HG02588 (cell line): ENCODE results near the gene ZBTB21.
"Not testable (repeated sequence)": the region's sequence is repeated elsewhere in the genome, so short reads cannot be mapped to it uniquely, and the experiment has no call there.

Experiments used
- ATAC-seq: cut with Tn5 transposase; IDR thresholded peaks from one replicate; pipeline ENCODE4 v1.9.1; 2021; ENCODE audit warnings: mild to moderate bottlenecking, moderate library complexity; ENCODE audit not compliant: unreplicated experiment

ZBTB21 gene

DNA sequence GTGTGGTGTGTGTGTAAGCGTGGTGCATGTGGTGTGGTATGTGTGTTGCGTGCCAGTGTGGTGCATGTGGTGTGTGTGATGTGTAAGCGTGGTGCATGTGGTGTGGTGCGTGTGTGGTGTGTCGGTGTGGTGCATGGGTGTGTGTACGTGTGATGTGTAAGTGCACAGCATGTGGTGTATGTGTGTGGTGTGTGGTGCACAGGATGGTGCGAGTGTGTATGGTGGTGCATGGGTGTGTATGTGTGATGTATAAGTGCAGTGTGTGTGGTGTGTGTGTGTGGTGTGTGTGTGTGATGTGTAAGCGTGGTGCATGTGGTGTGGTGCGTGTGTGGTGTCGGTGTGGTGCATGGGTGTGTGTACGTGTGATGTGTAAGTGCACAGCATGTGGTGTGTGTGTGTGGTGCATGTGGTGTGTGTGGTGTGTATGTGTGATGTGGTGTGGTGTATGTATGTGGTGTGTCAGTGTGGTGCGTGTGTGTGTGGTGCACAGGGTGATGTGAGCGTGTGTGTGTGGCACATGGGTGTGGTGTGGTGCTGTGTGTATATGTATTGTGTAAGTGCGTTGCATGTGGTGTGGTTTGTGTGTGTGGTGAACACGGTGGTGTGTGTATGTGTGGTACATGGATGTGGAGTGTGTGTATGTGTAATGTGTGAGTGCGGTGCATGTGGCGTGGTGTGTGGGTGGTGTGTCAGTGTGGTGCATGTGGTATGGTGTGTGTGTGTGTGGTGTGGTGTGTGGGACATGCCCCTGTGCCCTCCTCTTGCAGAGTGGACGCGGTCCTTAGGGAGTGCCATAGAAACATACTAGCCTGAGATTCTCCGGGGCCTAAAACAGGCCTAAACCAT, 55.3 kb downstream of the ZBTB21 start:
- ATAC-seq = no peak

DNA sequence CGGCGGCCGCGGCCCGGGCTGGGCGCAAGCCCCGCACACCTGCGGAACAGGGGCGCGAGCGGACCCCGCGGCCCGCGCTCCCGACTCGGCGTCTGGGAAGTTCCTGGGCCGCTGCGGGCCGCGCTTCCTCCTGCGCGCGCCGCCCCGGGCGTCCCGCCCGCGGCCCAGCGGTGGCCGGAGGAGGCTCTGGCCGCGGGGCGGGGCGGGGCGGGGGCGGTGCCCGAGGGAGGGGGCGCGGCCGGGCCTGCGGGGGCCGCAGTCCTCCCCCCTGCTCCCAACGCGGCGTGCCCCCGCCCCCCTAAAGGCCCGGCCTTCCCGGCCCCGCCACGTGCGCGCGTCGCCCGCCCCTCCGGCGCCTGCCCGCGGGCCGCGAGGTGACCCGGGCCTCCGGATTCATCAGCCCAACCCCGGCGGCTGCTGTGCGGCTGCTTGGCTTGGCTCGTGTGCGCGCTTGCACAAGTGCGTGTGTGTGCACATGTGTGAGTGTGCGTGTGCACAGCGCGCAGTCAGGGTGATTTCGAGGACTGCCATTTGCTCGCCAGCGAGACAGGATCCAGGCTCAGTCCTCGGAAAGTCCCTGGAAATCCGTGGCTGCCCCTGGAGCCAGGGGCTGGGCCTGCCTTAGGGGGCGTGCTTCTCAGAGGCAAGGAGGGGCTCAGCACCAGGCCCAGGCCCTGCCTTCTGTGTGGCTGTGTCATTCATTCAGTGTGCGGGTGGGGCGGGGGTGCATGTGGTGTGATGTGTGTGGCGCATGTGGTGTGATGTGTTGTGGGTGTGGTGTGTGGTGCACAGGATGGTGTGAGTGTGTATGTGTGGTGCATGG, 56.1 kb downstream of the ZBTB21 start, which contains the start of gene C2CD2:
Gene C2CD2 (minus strand): TSS at position 188 of the 823 bp plus-strand sequence. CDS start 370 bp downstream, outside the sequence.
- peak; percentile 55 for ATAC-seq

DNA sequence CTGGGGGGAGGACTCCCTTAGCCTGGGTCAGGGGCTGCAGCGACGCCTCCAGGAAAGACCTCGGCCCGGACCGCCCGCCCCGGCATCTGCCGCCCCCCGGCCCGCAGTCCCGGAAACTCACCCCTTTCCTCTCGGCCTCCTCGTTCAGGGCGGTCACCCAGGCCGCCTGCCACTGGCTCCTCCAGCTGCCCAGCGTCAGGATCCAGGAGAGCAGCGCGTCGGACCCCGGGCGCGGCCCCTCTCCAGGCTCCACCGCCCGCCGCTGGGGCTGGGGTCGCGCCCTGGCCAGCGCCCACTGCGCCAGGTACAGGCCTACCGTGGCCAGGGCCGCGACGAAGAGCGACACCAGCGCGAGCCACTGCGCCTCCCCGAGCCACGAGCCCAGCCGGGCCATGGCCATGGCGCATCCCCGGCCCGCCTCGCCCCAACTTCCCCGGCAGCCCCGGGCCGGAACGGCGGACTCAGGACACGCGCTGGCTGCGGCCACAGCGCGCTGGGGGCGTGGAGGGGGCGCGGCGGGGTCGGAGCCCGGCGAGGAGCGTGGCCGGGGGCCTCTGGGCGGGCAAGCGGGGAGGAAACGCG, 56.8 kb downstream of the ZBTB21 start:
- ATAC-seq = peak; percentile 15

DNA sequence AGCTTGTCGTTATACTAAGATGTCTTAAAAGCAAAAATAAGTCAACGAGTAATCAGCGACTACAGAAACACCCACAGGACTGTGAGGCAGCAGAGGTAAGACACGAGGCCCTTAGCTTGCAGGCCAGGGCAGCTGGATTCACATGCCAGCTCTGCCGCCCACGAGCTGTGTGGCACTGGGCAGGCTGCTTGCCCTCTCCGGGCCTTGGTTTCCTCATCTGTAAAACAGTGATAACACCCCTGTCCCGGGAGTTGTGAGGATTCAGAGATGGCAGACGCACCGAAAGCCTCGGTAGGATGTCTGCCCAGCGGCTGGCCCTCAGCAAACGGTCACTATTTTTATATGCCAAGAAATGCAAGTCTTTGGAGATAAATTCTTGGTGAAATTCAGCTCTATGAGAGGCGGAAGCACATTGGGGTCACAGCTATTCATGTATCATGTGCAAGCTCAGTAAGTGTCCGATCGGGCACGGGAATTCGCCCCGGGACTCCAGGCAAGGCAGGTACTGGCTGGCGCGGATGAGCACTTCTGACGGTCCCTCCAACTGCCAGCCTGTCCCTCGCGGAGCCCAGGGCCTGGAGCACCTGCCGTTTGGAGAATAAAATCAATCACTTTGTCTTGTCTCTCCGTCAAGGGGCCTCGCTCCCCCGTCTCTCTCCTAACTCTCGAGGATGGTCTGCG, 57.5 kb downstream of the ZBTB21 start:
- no peak for ATAC-seq

DNA sequence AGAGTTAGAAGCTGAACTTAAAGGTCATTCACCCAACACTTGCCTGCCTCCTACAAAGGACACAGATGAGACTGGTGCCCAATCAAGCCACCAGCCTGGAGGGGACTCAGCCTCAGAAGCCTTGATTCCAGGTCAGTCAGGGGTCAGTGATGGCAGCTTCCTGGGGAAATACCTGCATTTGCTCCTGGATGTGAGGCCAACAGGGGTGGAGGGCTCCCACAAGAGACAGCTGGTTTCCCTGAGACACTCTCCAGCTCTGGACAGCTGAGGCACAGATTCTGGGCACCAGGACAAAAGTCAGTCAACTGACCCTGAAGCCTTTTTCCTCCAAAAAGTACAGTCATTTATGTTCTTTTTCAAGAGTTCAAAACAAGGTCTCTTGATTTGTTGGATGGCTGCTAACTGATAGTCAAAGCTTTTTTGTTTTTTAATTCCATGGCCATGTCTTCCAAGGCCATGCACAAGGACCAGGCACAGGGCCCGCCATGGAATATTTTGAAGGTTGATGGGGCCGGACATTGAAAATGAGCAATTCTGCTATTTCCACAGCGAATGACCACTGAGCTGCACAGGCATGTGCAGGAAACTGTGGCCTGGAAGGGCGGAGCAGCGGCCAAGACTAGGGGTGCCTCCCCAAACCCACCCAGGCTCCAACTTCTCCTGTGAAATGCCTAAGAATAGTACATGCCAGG, 58.1 kb downstream of the ZBTB21 start:
- no peak for ATAC-seq

DNA sequence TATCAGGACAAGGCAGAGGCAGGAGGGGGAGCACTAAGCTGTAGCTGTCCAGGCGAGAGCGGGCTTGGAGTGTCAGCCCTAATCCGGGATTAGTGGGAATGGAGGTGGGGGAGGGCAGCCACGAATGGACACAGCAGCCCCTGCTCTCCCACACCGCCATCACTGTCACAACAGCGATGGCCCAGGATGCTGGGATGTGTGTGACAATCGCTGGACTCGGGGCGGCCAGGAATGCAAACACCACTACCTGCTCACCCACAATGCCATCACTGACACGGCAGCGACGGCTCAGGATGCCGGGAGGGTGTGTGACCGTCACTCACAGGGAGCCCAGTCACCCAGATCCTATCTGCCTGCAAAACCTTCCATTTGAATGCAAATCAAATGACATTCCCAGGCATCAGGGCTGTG, 59.2 kb downstream of the ZBTB21 start:
- no peak for ATAC-seq

DNA sequence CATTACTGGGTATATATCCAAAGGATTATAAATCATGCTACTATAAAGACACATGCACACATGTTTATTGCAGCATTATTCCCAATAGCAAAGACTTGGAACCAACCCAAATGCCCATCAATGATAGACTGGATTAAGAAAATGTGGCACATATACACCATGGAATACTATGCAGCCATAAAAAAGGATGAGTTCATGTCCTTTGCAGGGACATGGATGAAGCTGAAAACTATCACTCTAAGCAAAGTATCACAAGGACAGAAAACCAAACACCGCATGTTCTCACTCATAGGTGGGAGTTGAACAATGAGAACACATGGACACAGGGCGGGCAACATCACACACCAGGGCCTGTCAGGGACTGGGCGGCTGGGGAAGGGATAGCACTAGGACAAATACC, 60.5 kb downstream of the ZBTB21 start:
- not testable (repeated sequence) for ATAC-seq

DNA sequence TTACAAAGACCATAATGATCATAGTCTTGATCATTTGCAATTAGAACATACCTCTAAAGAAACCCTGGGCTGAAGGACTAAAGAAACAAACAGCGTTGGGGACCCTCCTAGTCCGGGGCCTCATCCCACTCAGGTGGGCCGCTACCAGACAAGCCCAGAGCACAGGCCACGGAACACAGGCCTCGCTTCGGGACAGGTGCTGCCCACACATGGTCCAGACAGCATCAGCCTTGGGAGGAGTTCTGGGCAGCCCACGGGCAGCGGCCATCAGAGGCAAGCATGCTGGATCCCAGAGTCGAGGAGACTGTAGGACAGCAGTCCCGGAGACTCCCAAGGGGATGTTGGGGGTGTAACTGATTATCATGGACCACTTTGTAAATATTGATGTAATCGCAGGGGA, 61.3 kb downstream of the ZBTB21 start:
- no peak for ATAC-seq

DNA sequence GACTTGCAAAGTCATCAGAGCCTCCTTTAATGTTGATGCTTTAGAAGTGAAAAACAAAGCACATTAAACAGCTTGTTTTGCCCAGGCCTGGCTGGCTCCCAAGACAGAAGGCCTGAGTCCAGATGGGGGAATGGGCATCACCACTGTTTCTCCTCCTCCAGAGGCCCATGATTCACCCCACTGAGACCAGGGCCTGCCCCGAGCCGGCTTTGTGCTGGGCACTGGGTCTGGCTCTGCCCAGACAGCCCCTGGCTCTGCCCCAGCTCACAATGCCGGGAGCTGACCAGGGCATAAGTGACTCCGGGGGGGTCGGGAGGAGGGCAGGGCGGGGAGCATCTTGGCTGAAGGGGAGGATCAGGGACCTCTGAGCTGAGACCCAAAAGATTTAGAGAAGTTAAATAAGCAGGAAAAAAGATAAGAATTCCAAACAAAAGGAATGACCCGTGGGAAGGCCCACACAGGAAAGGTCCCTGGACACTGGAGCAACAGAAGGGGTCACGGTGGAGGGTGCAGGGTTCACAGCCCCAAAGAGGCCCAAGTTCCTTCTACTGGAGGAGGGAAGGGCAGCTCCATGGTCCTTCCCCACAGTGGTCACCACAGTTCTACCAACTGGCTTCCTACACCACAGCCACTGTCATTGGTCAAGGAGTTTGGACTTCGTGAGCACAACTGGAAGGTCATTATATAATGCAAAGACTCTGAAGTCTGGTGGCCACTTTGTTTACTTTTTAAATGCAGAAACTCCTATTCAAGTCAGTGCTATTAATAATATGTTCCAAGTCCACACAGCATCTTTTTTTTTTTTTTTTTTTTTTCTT, 61.9 kb downstream of the ZBTB21 start:
- ATAC-seq = no peak

DNA sequence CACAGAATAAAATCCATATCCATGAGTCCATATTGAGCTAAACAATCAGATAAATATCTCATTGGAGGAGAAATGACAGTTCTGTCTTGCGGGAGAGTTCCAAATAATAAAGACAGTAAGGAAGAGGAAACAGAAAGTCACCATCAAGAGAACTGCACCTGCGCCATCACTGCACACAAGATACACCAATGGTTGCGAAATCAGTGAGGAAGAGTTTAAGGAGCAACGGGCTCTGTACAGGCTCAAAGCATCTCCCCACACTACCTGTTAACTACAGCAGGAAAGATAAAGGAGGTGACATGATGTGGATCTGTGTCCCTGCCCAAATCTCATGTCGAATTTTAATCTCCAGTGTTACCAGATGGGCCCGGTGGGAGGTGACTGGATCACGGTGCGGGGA, 64.2 kb downstream of the ZBTB21 start:
- no peak for ATAC-seq

DNA sequence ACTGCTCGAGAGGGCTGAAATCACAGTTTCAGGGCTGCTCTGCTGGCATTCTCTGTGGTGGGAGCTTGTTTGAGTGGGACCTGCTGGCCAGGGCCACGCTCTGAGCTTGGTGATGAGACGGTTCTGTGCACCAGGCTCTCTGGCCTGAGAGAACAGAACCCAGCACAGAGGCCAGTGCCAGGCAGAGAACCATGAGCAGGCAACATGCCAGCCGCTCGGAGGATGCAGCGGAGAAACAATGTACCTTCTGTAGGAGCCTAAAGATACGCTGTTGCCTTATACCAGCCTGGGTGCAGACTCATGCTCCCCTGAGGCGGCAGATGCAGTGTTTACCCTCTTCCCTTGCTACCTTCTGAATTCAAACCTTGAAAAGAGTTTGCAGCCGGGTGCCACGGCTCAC, 66.3 kb downstream of the ZBTB21 start:
- ATAC-seq = no peak

DNA sequence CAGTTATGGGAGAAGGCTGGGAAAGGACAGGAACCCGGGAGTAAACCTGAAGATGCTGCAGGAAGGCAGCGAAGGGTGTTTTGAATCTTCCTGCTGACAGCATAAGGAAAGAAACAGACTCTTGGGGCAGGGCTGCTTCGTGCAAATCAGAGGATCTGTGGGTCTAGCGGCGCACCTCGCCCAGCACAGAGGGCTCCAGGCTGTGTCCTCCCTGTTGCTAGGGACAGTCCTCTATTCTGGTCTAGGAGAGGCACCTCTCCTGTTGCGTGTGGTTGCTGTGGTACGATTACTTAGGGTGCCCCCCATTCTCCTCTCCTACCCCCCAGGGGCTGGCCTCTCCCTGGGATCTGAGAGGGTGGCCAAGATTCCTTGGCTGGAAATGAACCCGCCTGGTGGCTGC, 67.7 kb downstream of the ZBTB21 start:
- ATAC-seq = no peak

DNA sequence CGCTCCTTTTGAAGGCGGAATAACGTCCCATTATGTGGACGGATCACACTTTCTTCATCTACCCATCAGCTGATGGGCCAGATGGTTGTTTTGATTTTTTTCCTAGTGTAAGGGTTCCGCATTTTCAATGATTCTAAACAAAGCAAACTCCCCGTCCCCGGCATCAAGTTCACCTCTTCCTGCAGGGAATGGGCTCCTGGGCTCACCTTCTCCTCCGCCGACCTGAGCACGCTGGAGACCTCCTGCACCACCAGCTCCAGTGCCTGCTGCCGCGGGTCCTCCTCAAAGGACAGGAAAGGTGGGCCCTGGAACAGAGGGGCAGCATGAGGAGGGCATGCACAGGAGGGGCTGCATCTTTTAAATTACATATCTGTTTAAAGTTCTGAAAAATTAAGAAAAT, 68.2 kb downstream of the ZBTB21 start:
- ATAC-seq = no peak

DNA sequence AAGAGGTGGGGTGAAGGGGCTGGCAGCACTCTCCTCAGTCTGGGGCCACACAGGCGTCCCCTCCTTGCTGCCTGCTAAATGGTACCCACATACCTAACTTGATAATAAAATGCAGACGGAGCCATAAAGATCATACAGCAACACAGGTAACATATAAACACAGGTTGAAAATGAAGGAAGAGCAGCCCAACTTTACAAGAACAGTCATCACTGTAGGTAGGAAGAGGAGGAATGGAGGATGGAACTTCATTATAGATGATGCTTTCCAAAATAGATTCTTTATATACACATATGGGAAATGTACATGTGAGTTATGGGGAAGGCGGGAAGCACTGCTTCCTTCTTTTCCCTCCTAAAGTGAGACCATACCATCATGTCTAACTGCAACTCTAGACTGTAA, 69.7 kb downstream of the ZBTB21 start:
- ATAC-seq = no peak

DNA sequence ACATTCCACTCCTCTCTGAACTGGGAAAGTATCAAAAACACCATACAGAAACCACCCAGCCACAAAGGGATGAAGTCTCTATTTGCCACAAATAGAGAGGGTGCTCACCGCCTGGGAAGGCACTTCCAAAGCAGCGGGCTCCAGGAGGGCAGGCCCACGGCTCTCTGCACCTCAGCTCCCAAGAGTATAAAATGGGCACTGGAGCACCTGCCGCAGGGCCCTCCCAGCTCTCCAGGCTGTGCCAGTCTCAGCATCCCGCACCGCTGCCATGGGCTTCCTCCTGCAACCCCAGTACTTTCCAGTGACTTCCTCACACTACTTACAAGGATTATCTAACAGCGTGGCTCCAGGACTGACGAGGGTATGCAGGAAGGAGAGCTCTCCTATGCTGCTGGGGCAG, 70.8 kb downstream of the ZBTB21 start:
- no peak for ATAC-seq
